ENCODE data around the gene MOB2. TPM values are rescaled to one million over a fixed set of nuclear protein-coding genes. Genes with fewer than 3 reads are reported as not detected.

MOB2 gene
- total RNA-seq, 1 experiment from 2014 or later = 29.8 TPM

DNA sequence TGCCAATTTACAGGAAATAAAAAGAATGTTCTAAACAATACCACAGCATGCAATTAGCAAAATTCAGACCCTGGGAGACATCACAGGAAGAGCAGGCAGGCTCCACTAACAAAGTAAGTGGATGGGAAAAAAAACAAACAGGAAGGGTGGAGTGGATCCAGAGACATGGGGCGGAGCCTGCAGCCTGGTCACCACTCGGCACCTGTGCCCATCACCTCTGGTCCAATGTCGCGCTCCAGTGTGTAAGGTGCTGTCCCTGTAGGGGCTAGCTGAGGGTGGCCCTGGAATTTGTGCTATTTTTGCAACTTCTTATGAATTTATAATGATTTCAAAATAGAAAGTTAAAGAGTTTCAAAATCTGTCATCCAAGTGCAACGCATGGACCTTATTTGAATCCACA is 11.0 kb upstream of the MOB2 start:
- H3K4me1 Mint-ChIP-seq (ENCODE audit: low read depth, unreplicated experiment) = peaks cover 28% of the 10 kb centered on the region
- no peak for TF ChIP-seq CTCF (IDR thresholded peaks at IDR 0.05; ENCODE audit: unreplicated experiment)
- no TSS peak for BruUV-seq (replicated peaks)
- no peak overlapping the region for H3K4me3 Mint-ChIP-seq (ENCODE audit: low read depth, unreplicated experiment)
- H3K9me3 Mint-ChIP-seq (ENCODE audit: low read depth, unreplicated experiment) = peaks cover 7% of the 10 kb centered on the region
- no peak overlapping the region for H3K27ac Mint-ChIP-seq (ENCODE audit: unreplicated experiment)
- H3K36me3 Mint-ChIP-seq (ENCODE audit: insufficient read depth, unreplicated experiment) = no peaks in the 10 kb centered on the region
- no peak for DNase-seq
- CTCF ChIA-PET = no interaction called here
- no peaks in the 10 kb centered on the region for H3K27me3 Mint-ChIP-seq (ENCODE audit: unreplicated experiment)
- intact Hi-C loops (cut with micrococcal nuclease; ENCODE audit: unreplicated experiment) = no loop called here

- Mint-ChIP-seq H3K4me3 (ENCODE audit: low read depth, unreplicated experiment) (no peak overlapping the region), H3K9me3 (ENCODE audit: low read depth, unreplicated experiment) (peaks cover 7% of the 10 kb centered on the region), H3K27me3 (ENCODE audit: unreplicated experiment) (no peaks in the 10 kb centered on the region), H3K27ac (ENCODE audit: unreplicated experiment) (no peak overlapping the region), H3K36me3 (ENCODE audit: insufficient read depth, unreplicated experiment) (no peaks in the 10 kb centered on the region), H3K4me1 (ENCODE audit: low read depth, unreplicated experiment) (peaks cover 28% of the 10 kb centered on the region)
- TF ChIP-seq CTCF (IDR thresholded peaks at IDR 0.05; ENCODE audit: unreplicated experiment) = no peak
- BruUV-seq (replicated peaks) = no TSS peak
- CTCF ChIA-PET = no interaction called here
- no peak for DNase-seq
- intact Hi-C loops (cut with micrococcal nuclease; ENCODE audit: unreplicated experiment) = no loop called here
Measured at GRCh38 chr11:1496761-1497095, 10.1 kb upstream of the MOB2 start.

DNA sequence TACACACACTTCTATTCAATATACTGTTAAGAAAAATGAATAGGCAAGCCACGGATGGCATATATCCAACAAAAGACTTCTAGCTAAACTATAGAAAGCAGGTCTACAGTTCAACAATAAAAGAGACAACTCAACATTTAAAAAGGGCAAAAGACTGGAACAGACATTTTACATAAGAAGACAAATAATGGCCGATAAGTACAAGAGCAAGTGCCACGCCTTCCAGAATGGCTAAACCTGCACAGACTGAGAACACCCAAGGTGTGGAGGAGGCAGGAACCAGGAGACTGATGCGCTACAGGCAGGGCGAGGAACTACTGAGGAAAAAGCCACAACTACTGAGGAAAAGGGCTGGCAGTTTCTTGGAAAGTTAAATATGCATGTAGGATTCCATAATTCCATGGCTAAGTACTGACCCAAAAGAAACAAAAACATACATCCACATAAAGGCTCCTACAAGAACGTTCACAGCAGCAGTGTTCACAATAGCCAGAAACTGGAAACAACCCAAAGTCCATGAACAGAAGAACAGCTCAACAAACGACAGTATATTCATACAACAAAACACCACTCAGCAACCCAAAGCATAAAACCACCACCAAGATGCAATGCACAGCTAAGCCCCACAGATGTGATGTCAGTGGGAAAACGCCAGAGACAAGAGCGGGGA is 9.6 kb upstream of the MOB2 start:
- Mint-ChIP-seq H3K27ac (ENCODE audit: unreplicated experiment) (no peak overlapping the region), H3K36me3 (ENCODE audit: insufficient read depth, unreplicated experiment) (no peaks in the 10 kb centered on the region), H3K9me3 (ENCODE audit: low read depth, unreplicated experiment) (peaks cover 7% of the 10 kb centered on the region), H3K4me1 (ENCODE audit: low read depth, unreplicated experiment) (peaks cover 28% of the 10 kb centered on the region), H3K4me3 (ENCODE audit: low read depth, unreplicated experiment) (no peak overlapping the region), H3K27me3 (ENCODE audit: unreplicated experiment) (no peaks in the 10 kb centered on the region)
- DNase-seq = no peak
- no TSS peak for BruUV-seq (replicated peaks)
- intact Hi-C loops (cut with micrococcal nuclease; ENCODE audit: unreplicated experiment) = no loop called here
- TF ChIP-seq CTCF (IDR thresholded peaks at IDR 0.05; ENCODE audit: unreplicated experiment) = no peak
- CTCF ChIA-PET = no interaction called here

- H3K4me3 Mint-ChIP-seq (ENCODE audit: low read depth, unreplicated experiment) = no peak overlapping the region
- peaks cover 28% of the 10 kb centered on the region for H3K4me1 Mint-ChIP-seq (ENCODE audit: low read depth, unreplicated experiment)
- no TSS peak for BruUV-seq (replicated peaks)
- H3K36me3 Mint-ChIP-seq (ENCODE audit: insufficient read depth, unreplicated experiment) = no peaks in the 10 kb centered on the region
- TF ChIP-seq CTCF (IDR thresholded peaks at IDR 0.05; ENCODE audit: unreplicated experiment) = no peak
- no peaks in the 10 kb centered on the region for H3K9me3 Mint-ChIP-seq (ENCODE audit: low read depth, unreplicated experiment)
- H3K27ac Mint-ChIP-seq (ENCODE audit: unreplicated experiment) = no peak overlapping the region
- no peaks in the 10 kb centered on the region for H3K27me3 Mint-ChIP-seq (ENCODE audit: unreplicated experiment)
- intact Hi-C loops (cut with micrococcal nuclease; ENCODE audit: unreplicated experiment) = no loop called here
- CTCF ChIA-PET = no interaction called here
- peak; percentile 41 for DNase-seq
Measured at GRCh38 chr11:1494650-1495049, 8.1 kb upstream of the MOB2 start.
